GF-D8 (cell line): ENCODE measurements around the gene FGFR2.

Experiments used
- DNase-seq: peaks from one replicate; lab custom pipeline; 2025; lab: John Stamatoyannopoulos, UW

Gene FGFR2

GRCh38 chr10:121553511-121554264 lies 44.6 kb downstream of the FGFR2 start:
- DNase-seq = no peak

GRCh38 chr10:121552746-121553145 lies 45.5 kb downstream of the FGFR2 start:
- DNase-seq = no peak

- DNase-seq = no peak
Measured at GRCh38 chr10:121551210-121551885, 46.9 kb downstream of the FGFR2 start.

- DNase-seq = no peak
Measured at GRCh38 chr10:121544301-121544869, 53.9 kb downstream of the FGFR2 start.

DNA sequence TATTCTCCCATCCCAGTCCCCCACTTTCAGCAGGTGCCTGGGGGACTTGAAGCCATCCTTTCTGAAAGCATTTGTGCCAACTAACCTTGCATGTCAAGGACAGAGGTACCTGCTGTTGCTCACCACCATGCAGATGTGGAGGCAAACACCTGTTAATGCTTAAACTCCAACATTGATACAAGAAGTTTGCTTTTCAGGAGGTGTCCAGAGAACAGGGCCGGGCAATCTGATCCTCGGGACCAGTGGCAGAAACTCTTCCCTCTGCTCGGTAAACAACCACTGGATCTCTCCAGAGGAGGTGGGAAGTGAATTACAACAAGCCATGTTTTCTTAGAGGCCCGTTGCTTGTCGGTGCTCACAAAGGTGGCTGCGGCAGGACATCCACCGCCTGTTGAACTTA lies 54.7 kb downstream of the FGFR2 start:
- DNase-seq = no peak

GRCh38 chr10:121541450-121542120 lies 56.7 kb downstream of the FGFR2 start:
- DNase-seq = no peak

GRCh38 chr10:121540732-121541395 lies 57.4 kb downstream of the FGFR2 start:
- DNase-seq = no peak

DNA sequence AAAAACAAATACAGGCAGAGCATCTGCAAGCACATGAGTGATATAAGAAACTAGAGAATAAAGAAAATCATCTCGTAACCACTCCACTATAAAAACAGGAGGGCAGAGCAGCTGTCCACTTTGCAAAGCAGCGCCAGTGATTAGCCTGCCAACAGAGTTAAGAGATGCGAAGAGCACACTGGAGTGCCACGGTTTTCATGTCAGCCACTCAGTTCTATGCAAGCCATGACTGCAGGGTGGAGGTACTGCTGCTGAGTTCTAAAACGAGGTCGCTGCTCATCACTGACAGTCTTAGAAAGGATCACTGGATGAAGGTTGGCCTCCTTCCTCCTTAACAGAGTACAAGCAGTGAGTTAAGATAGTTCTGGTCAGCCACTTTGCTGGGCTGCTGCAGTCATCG lies 58.5 kb downstream of the FGFR2 start:
- DNase-seq = no peak

DNA sequence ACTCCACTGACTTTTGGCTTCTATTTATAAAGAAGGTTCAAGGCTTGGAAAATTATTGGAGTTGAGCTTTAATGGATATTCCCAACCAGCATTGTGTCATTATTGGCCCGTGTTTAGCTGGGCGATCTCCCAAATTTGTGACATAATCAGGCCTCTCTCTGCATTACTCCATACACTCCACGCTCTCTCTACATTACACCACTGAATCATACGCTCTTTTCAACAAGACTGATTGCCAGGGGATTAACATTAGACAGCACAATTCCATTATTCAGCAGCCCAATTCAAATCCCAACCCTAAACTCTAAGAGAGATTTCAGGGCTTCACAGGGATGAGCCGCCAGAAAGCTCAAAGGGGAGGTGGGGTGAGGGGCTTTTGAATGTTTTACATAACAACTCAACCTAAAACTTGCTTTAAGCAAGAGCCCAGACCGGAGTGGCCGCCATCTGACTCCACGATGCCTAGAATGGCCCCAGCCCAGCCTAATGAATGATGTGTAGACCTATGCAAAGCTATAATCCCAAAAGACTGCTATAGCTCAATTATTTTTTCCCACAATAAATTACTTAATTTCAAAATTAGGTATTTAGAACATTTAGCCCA lies 61.8 kb downstream of the FGFR2 start:
- DNase-seq = no peak

- no peak for DNase-seq
Measured at GRCh38 chr10:121535381-121535780, 62.9 kb downstream of the FGFR2 start.

DNA sequence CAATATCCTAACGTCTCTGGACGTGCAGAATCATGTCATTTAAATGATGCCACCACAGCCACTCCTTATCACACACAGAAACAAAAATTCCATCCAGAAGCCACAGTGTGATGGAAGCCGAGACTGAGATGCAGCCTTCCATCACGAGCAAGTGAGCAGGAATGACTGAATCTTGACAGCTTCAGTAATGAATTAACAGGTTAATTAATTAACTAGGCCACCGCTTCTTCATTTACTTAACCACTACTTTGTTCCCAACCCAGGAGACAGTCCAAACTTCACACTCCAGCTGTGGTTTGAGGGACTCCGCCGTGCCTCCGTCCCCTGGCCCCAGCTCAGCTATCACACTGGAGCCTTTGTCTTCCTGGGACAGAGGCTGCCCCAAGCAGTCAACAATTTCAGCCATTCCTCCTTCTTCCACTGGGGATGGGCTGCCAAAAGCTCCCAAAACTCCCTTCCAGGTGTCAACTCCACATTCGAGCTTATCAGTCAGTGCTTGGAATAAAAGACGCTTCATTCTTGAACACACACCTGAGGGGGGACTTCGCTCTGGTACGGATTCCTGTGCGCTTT lies 65.9 kb downstream of the FGFR2 start:
- no peak for DNase-seq

DNA sequence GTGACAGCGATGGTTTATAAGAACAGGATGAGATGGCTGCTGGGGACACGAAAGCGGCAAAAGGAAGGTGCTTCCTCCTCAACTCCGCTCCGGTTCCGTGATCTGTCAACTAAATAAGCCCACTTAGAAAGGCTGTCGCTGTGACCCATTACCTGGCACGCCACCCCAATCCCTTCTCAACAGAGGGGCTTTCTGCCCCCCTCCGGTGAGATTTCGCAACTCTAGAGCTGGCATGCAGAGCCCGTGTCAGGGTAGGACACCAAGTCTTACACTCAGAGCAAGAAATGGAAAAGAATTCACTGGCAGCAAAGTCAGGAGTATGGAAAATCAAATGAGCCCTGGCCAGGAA lies 66.4 kb downstream of the FGFR2 start:
- DNase-seq = no peak

GRCh38 chr10:121531076-121531829 lies 67.0 kb downstream of the FGFR2 start:
- DNase-seq = no peak

DNA sequence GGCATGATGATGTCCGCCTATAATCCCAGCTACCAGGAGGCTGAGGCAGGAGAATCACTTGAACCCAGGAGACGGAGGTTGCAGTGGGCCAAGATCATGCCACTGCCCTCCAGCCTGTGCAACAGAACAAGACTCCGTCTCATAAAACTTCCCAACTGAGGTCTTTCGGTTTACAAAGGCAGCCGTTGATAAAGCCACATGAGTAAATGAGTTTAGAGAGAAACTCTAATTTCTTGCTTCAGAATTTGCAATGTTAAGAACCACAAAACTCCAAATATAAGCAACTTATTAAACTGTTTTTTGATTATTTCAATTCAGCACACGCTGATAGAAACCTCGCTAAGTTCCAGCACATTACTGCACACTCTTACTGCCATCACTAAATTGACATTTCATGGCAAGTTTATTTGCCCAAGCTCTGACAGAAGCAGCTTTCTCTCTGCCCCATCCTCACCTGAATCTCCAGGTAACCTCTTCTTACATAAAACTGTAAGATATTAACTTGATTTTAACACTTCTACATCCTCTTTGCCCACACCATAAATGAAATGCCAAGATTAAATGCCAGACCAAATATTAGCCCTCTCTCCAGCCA lies 67.7 kb downstream of the FGFR2 start:
- DNase-seq = no peak

- DNase-seq = no peak
Measured at GRCh38 chr10:121527690-121528089, 70.6 kb downstream of the FGFR2 start.

- DNase-seq = peak; percentile 59
Measured at GRCh38 chr10:121526801-121527221, 71.4 kb downstream of the FGFR2 start.

- DNase-seq = no peak
Measured at GRCh38 chr10:121526135-121526790, 72.0 kb downstream of the FGFR2 start.

- DNase-seq = no peak
Measured at GRCh38 chr10:121525251-121526134, 72.8 kb downstream of the FGFR2 start.
